HG02840 (cell line): ENCODE results near the gene DTX4.

Experiments used
- ATAC-seq: cut with Tn5 transposase; IDR thresholded peaks from one replicate; pipeline ENCODE4 v1.9.1; 2021; ENCODE audit warnings: mild to moderate bottlenecking, moderate library complexity, moderate number of reproducible peaks; ENCODE audit not compliant: unreplicated experiment, low FRiP score

Gene DTX4

GRCh38 chr11:59189986-59190385 lies 18.1 kb downstream of the DTX4 start:
- no peak for ATAC-seq

GRCh38 chr11:59191095-59191494 lies 19.2 kb downstream of the DTX4 start:
- no peak for ATAC-seq

- ATAC-seq: no peak
These were observed 20.0 kb downstream of the DTX4 start for GRCh38 chr11:59191890-59192289.

GRCh38 chr11:59192446-59193020 lies 20.6 kb downstream of the DTX4 start:
- ATAC-seq: no peak

GRCh38 chr11:59193587-59194130 lies 21.7 kb downstream of the DTX4 start:
- ATAC-seq: no peak

GRCh38 chr11:59195586-59195985 lies 23.7 kb downstream of the DTX4 start:
- no peak for ATAC-seq

- no peak for ATAC-seq
These were observed 24.8 kb downstream of the DTX4 start for GRCh38 chr11:59196777-59197176.

- ATAC-seq: no peak
These were observed 26.1 kb downstream of the DTX4 start for GRCh38 chr11:59197991-59198390.

- no peak for ATAC-seq
These were observed 26.8 kb downstream of the DTX4 start for GRCh38 chr11:59198726-59199125.

GRCh38 chr11:59199546-59200422 lies 27.9 kb downstream of the DTX4 start:
- no peak for ATAC-seq

- no peak for ATAC-seq
These were observed 28.5 kb downstream of the DTX4 start for GRCh38 chr11:59200423-59200746.

GRCh38 chr11:59201353-59201752 lies 29.4 kb downstream of the DTX4 start:
- ATAC-seq: no peak

GRCh38 chr11:59204746-59205145 lies 32.8 kb downstream of the DTX4 start:
- no peak for ATAC-seq

GRCh38 chr11:59205648-59206047 lies 33.7 kb downstream of the DTX4 start:
- ATAC-seq: no peak

- ATAC-seq: no peak
These were observed 34.7 kb downstream of the DTX4 start for GRCh38 chr11:59206635-59207034.

- peak; percentile 63 for ATAC-seq
These were observed 36.1 kb downstream of the DTX4 start for GRCh38 chr11:59207988-59208451.

- ATAC-seq: no peak
These were observed 37.0 kb downstream of the DTX4 start for GRCh38 chr11:59208956-59209355.

GRCh38 chr11:59212222-59212621 lies 40.3 kb downstream of the DTX4 start:
- ATAC-seq: no peak

GRCh38 chr11:59212744-59213631 lies 41.1 kb downstream of the DTX4 start, which contains the start of gene MPEG1:
Gene MPEG1 (minus strand): TSS chr11:59212927. CDS start chr11:59212865, 62 bp downstream.
- ATAC-seq: no peak

GRCh38 chr11:59214141-59214893 lies 42.4 kb downstream of the DTX4 start:
- ATAC-seq: no peak
